MM.1S (cell line): ENCODE measurements around the gene FAF1.

ENCODE experiments used
- DNase-seq: peaks from one replicate; pipeline ENCODE4 v3.0.0-alpha.2; 2015
- H2AFZ ChIP-seq: fragments of 300-600 bp; sonication (generic); 2 replicates; pipeline ENCODE4 v1.6.0; 2016; ENCODE audit warnings: antibody characterized with exemption, low read length
- H3F3A ChIP-seq: fragments of 300-600 bp; sonication (generic); 2 replicates; pipeline ENCODE4 v1.6.1; 2016; ENCODE audit warnings: mild to moderate bottlenecking, antibody characterized with exemption, low read length, moderate library complexity, mixed read lengths; ENCODE audit not compliant: insufficient read depth
- H3K27ac ChIP-seq: fragments of 300-600 bp; sonication (generic); 2 replicates; pipeline ENCODE4 v1.5.1; 2016; ENCODE audit warnings: mild to moderate bottlenecking, low read length
- H3K27me3 ChIP-seq: fragments of 300-600 bp; sonication (generic); replicated peaks from 2 replicates; pipeline ENCODE4 v1.6.0; 2016; ENCODE audit warnings: low read length; ENCODE audit not compliant: insufficient read depth
- H3K36me3 ChIP-seq: fragments of 300-600 bp; sonication (generic); replicated peaks from 2 replicates; pipeline ENCODE4 v1.6.1; 2016; ENCODE audit warnings: mild to moderate bottlenecking, low read length, mixed read lengths; ENCODE audit not compliant: insufficient read depth
- H3K4me1 ChIP-seq: fragments of 300-600 bp; sonication (generic); 2 replicates; pipeline ENCODE4 v1.6.1; 2016; ENCODE audit warnings: low read length, mixed read lengths
- H3K4me2 ChIP-seq: fragments of 300-600 bp; sonication (generic); 2 replicates; pipeline ENCODE4 v1.6.0; 2016; ENCODE audit warnings: low read depth, low read length
- H3K4me3 ChIP-seq: fragments of 300-600 bp; sonication (generic); 2 replicates; pipeline ENCODE4 v1.5.1; 2016; ENCODE audit warnings: low read length, mixed read lengths
- H3K79me2 ChIP-seq: fragments of 300-600 bp; sonication (generic); 2 replicates; pipeline ENCODE4 v1.6.1; 2016; ENCODE audit warnings: mixed run types, low read length, mixed read lengths
- H3K9ac ChIP-seq: fragments of 300-600 bp; sonication (generic); 2 replicates; pipeline ENCODE4 v1.6.1; 2016; ENCODE audit warnings: low read length, mixed read lengths
- H3K9me2 ChIP-seq: fragments of 300-600 bp; sonication (generic); replicated peaks from 2 replicates; pipeline ENCODE4 v1.6.1; 2016; ENCODE audit warnings: mild to moderate bottlenecking, low read length, mixed read lengths; ENCODE audit not compliant: insufficient read depth
- H3K9me3 ChIP-seq: fragments of 300-600 bp; sonication (generic); replicated peaks from 2 replicates; pipeline ENCODE4 v1.6.1; 2016; ENCODE audit warnings: mild to moderate bottlenecking, low read length, mixed read lengths; ENCODE audit not compliant: insufficient read depth
- H4K20me1 ChIP-seq: fragments of 300-600 bp; sonication (generic); 2 replicates; pipeline ENCODE4 v1.6.1; 2016; ENCODE audit warnings: mild to moderate bottlenecking, low read length, moderate library complexity, mixed read lengths; ENCODE audit not compliant: insufficient read depth
- EZH2 ChIP-seq: fragments of 300-600 bp; sonication (generic); optimal IDR thresholded peaks from 2 replicates; pipeline ENCODE3; 2017; ENCODE audit warnings: low read depth, mild to moderate bottlenecking, antibody characterized with exemption, low read length, mixed read lengths
- EZH2phosphoT487 ChIP-seq: fragments of 300-600 bp; sonication (generic); IDR thresholded peaks from 2 replicates; pipeline ENCODE4 v1.6.1; 2018; ENCODE audit warnings: antibody characterized with exemption, low read length
- TF ChIP-seq, protein P1 (sequence below): fragments of 300-600 bp; sonication (generic); IDR thresholded peaks from 2 replicates; pipeline ENCODE4 v1.5.1; 2016; ENCODE audit warnings: antibody characterized with exemption, low read length, mixed read lengths

Gene FAF1

DNA sequence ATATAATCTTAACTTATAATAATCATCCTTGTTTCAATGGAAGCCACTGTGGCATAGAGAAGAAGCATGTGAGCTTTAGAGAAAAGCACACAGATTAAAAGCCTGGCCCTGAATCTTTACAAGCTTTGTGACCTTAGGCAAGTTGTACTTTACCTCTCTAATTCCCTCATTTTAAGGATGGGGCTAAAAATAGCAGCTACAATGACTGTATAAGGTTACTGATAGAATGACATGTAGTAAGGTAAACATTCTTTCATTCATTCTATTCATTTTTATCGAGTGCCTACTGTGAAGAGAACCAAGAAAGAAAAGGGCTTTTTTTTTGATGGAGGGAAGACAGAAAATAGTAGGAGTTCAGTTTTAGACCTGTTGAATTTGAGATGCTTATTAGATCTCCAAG, 35.6 kb upstream of the FAF1 start:
- no peaks in the 10 kb centered on the region for H3K36me3 ChIP-seq
- no peaks in the 10 kb centered on the region; the same call in 1 of the 2 replicates for H3F3A ChIP-seq
- no peaks in the 10 kb centered on the region for H3K79me2 ChIP-seq
- H3K9me2 ChIP-seq = no peaks in the 10 kb centered on the region
- H3K27me3 ChIP-seq = no peaks in the 10 kb centered on the region
- no peak overlapping the region for H3K4me3 ChIP-seq
- H3K4me1 ChIP-seq = peaks cover 8% of the 10 kb centered on the region
- H2AFZ ChIP-seq = no peak overlapping the region
- H3K27ac ChIP-seq = no peak overlapping the region
- TF ChIP-seq EZH2phosphoT487 = no peak
- TF ChIP-seq EZH2 = no peak
- TF ChIP-seq, protein P1, sequence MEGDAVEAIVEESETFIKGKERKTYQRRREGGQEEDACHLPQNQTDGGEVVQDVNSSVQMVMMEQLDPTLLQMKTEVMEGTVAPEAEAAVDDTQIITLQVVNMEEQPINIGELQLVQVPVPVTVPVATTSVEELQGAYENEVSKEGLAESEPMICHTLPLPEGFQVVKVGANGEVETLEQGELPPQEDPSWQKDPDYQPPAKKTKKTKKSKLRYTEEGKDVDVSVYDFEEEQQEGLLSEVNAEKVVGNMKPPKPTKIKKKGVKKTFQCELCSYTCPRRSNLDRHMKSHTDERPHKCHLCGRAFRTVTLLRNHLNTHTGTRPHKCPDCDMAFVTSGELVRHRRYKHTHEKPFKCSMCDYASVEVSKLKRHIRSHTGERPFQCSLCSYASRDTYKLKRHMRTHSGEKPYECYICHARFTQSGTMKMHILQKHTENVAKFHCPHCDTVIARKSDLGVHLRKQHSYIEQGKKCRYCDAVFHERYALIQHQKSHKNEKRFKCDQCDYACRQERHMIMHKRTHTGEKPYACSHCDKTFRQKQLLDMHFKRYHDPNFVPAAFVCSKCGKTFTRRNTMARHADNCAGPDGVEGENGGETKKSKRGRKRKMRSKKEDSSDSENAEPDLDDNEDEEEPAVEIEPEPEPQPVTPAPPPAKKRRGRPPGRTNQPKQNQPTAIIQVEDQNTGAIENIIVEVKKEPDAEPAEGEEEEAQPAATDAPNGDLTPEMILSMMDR = no peak
- DNase-seq = no peak
- H3K4me2 ChIP-seq = no peak overlapping the region
- no peaks in the 10 kb centered on the region for H3K9me3 ChIP-seq
- no peaks in the 10 kb centered on the region for H4K20me1 ChIP-seq
- no peak overlapping the region for H3K9ac ChIP-seq

DNA sequence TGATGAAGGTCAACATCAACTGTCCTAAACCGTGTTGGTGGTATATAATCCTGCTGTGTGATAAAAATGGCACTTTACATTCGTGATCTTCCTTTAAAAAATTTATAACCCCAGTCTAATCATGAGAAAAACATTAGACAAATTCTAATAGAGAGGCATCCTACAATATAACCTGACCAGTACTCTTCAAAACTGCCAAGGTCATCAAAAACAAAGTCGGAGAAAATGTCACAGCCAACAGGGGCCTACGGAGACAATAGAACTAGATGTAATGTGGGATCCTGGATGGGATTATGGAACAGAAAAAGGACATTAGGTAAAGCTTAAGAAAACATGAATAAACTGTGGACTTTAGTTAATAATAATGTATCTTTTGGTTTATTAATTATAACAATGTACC, 34.9 kb upstream of the FAF1 start:
- Histone ChIP-seq H3K36me3 (no peaks in the 10 kb centered on the region), H3K9ac (no peak overlapping the region), H3K27ac (no peak overlapping the region), H3K9me3 (no peaks in the 10 kb centered on the region), H3F3A (no peaks in the 10 kb centered on the region; the same call in 1 of the 2 replicates), H3K9me2 (no peaks in the 10 kb centered on the region), H3K79me2 (no peaks in the 10 kb centered on the region), H2AFZ (no peak overlapping the region), H4K20me1 (no peaks in the 10 kb centered on the region), H3K4me1 (peaks cover 1% of the 10 kb centered on the region; the same call in 1 of the 2 replicates), H3K27me3 (no peaks in the 10 kb centered on the region), H3K4me3 (no peak overlapping the region), H3K4me2 (no peak overlapping the region)
- TF ChIP-seq EZH2 (no peak), EZH2phosphoT487 (no peak)
- TF ChIP-seq, protein P1 = no peak
- no peak for DNase-seq

DNA sequence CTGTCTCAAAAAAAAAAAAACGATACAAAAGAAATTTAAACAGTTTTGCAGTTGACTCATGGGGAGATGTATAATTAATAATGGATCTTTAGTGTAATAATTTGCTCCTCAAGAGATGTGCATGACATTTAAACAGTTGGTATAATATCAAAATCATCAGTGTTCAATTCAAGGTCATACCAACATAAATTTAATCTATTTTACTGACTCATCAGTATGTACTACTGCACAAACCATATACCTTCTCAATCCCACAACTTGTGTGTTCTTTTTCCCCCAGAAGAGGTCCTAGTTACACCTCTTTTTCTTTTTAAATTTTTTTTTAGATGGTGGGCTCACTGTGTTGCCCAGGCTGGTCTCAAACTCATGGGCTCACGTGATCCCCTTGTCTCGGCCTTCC, 33.6 kb upstream of the FAF1 start:
- no peak for DNase-seq
- Histone ChIP-seq H3K27me3 (no peaks in the 10 kb centered on the region), H3K9ac (no peak overlapping the region), H3K79me2 (no peaks in the 10 kb centered on the region), H3K4me1 (no peaks in the 10 kb centered on the region), H3K4me3 (no peak overlapping the region), H4K20me1 (no peaks in the 10 kb centered on the region), H3K9me2 (no peaks in the 10 kb centered on the region), H3K9me3 (no peaks in the 10 kb centered on the region), H3F3A (no peaks in the 10 kb centered on the region), H3K4me2 (no peak overlapping the region), H2AFZ (no peak overlapping the region), H3K27ac (no peak overlapping the region), H3K36me3 (no peaks in the 10 kb centered on the region)
- TF ChIP-seq EZH2phosphoT487 = no peak
- TF ChIP-seq, protein P1 = no peak
- TF ChIP-seq EZH2 = no peak
